GM18951 (cell line): ENCODE results near the gene SPIRE2.

Experiments used
- POLR2A ChIP-seq: IDR thresholded peaks from 4 replicates; pipeline ENCODE4 v1.6.1; 2011; ENCODE audit warnings: mild to moderate bottlenecking; ENCODE audit not compliant: insufficient read length, insufficient read depth; ENCODE audit errors: extremely low read depth
- in situ Hi-C: fragments of 300-500 bp; cut with MboI; formaldehyde crosslinking; loops from one replicate; pipeline ENCODE4 v1.12.0; 2022; ENCODE audit warnings: low sequenced_read_pairs, mixed read lengths, inconsistent platforms; ENCODE audit not compliant: unreplicated experiment

SPIRE2 gene

GRCh38 chr16:89837014-89837546 lies 8.8 kb downstream of the SPIRE2 start:
- no peak for TF ChIP-seq POLR2A
- in situ Hi-C loops = no loop called here

DNA sequence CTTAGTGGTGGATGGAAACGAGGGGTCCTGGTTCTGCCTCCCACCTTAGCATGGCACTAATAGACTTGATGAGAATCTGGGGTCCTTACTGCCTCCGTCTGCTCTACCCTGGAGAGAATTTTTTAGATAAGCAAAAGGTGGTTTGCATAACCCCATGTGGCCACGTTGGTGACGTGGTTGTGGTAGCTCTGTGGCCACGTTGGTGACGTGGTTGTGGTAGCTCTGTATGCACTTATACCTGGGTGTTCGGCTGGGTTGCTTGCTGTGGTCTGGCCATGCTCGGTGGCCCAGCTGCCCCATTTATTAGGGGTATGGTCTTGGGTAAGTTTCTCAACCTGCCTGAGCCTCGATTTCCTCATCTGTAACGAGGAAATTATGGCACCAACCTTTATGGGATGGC lies 13.0 kb downstream of the SPIRE2 start:
- in situ Hi-C loops = no loop called here
- no peak for TF ChIP-seq POLR2A

DNA sequence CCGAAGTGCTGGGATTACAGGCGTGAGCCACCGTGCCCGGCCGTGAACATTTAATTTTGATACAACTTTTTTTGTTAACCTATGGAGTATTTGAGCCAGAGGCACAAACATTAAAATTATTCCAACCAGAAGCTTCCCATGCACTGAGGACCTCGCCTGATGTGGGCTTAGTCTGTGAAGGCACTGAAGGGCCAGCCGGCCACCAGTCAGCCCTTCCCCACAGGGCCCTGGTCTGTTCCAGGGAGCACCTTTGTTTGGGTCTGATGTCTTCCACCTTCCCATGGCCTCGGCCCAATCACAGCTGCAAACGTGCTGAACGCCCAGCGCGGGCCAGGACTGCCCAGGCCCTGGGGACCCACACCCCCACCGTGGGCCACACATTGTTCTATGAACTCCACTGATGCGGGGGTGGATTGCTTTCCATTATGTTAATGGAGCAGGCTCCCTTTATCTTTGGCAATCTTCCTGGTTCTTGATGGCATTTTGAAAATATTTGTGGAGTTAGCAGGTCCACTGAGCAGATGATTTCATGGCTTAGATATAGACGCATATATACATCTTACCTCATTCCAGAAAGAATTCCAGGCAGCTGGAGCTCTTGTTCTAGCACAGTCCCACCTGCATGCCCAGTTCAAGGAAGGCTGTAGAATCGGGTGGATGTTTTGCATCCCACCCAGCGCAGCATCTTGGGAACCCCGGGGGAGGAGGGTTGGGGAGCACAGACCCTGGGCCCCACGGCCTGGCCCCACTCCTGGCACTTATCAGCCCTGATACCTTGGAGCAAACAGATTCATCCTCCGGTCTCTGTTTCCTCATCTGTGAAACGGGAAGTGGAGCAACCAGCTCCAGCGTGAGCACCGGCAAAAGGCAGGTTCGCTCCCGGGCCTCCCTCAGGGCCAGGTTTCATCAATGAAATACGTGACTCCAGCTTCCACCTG lies 14.5 kb downstream of the SPIRE2 start:
- in situ Hi-C loops = no loop called here
- no peak for TF ChIP-seq POLR2A

- in situ Hi-C loops = no loop called here
- TF ChIP-seq POLR2A = no peak
These were observed 15.4 kb downstream of the SPIRE2 start for GRCh38 chr16:89843409-89844350.

- in situ Hi-C loops = no loop called here
- no peak for TF ChIP-seq POLR2A
These were observed 16.6 kb downstream of the SPIRE2 start for GRCh38 chr16:89844739-89845339.

DNA sequence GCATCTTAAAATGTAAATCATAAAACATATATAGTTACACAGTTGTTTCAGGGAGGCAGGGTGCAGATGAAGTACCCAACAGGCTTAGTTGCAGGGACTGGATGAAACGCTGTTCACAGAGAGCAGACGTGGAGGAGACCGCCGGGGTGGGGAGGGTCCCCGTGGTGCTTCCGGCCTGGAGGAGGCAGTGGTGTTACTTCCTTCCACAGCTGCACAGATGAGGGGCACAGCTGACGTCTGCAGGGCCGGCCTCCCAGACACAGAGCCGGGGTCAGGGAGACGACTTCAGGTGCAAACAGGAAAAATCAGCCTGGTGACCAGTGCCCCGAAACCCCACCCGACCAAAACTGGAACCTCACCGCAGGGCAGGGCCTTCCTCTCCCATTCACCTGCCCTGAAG lies 17.1 kb downstream of the SPIRE2 start:
- in situ Hi-C loops = no loop called here
- TF ChIP-seq POLR2A = no peak

GRCh38 chr16:89847051-89847939 lies 19.0 kb downstream of the SPIRE2 start:
- in situ Hi-C loops = no loop called here

DNA sequence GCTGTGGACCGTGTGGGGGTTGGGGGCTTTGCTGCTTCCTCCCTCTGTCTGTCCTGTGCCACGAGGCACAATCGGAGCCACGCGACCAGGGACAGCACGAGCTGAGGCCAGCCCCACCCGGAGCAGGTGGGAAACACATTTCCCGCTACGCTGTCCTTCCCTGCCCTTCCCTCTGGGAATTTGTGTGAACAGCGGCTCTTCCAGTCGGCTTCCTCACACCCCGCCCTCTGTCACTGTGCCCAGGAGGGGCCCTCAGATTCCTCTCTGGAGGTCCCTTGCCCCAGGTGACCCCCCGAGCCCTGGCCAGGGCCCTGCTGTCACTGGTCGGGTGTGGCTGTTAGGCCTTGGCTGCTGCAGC lies 19.6 kb downstream of the SPIRE2 start:
- in situ Hi-C loops = no loop called here

More at GRCh38 chr16:89847051-89847939, 19.0 kb downstream of the SPIRE2 start:
- TF ChIP-seq POLR2A = no peak

DNA sequence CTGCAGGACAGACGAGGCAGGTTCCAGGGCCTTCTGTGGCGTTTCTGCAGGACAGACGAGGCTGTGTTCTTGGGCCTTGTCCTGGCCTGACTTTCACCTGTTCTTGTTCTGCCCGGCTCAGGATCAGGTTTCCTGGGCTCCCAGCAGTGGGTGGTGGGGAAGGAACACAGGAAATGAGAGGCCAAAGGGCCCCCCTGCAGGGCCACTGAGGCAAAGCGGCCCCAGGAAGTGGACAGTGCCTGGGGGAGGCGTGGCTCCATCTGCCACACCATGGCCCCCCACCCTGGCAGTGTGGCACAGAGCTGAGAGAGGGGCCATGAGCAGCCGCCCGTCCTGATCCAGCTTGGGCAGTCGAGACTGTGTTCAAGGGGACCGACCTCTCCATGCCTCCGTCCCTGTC lies 20.7 kb downstream of the SPIRE2 start:
- in situ Hi-C loops = no loop called here
- TF ChIP-seq POLR2A = no peak

More for the DNA sequence above, 19.6 kb downstream of the SPIRE2 start:
- TF ChIP-seq POLR2A = no peak

DNA sequence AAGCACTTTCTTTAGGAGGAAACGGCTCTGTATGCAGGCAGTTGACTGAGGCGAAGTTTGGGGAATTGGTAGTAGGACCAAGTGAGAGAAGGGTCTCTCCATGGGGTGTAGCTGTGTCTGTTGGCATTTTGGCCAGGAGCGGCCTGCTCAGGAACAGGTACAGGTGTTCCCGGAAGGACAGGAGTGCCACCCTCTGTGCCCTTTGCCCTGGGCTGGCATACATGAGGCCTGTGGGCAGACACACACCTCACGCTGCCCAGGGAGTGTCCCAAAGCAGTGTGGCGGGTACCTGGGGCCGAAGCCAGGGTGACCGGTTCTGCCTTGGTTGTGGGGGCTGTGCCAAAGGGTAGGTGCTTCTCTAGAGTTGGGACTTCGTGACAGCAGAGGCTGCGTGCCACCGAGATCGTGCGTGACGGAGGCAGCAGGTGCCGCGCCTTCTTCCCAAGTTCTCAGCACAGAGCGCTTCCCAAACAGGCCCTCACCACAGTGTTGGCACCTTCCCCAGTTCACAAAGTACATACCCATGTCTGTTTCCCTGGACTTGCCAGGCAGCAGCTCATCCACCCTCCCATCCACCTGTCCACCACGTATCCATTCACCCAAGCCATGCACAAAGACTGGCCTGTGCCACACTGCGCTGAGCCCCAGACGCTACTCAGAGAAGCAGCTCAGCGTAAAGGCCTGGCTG lies 25.2 kb downstream of the SPIRE2 start:
- no peak for TF ChIP-seq POLR2A

DNA sequence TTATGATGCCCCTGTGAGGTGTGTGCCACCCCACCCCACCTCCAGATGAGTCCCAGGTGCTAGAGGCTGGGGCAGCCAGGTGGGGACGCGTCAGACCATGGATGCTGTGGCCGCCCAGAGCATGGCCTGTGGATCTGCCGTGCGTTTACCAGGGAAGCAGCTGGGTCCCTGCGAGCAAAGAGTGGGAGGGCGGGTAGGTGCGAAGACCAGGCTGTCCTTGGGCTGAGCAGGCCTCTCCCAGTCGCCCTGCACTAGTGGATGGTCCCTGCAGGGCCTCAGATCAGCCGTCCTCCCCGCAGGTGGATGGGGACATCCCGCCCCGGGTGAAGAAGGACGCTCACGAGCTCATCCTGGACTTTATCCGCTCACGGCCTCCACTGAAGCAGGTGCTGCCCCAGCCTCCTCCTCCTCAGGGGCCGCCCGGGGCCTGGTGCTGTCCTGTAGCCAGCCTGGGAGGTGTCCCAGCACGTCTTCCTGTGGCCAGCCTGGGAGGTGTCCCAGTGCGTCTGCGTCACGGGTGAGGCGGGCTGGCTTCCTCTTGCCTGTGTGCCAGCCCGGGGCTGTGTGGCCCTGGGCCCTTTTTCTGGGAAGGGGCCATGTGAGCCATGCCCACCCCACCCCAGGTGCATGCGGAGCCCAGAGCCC lies 27.1 kb downstream of the SPIRE2 start:
- in situ Hi-C loops = no loop called here
- TF ChIP-seq POLR2A = no peak

More for the DNA sequence above, 25.2 kb downstream of the SPIRE2 start:
- in situ Hi-C loops = no loop called here
